ENCODE results near the gene WDR70.

DNA sequence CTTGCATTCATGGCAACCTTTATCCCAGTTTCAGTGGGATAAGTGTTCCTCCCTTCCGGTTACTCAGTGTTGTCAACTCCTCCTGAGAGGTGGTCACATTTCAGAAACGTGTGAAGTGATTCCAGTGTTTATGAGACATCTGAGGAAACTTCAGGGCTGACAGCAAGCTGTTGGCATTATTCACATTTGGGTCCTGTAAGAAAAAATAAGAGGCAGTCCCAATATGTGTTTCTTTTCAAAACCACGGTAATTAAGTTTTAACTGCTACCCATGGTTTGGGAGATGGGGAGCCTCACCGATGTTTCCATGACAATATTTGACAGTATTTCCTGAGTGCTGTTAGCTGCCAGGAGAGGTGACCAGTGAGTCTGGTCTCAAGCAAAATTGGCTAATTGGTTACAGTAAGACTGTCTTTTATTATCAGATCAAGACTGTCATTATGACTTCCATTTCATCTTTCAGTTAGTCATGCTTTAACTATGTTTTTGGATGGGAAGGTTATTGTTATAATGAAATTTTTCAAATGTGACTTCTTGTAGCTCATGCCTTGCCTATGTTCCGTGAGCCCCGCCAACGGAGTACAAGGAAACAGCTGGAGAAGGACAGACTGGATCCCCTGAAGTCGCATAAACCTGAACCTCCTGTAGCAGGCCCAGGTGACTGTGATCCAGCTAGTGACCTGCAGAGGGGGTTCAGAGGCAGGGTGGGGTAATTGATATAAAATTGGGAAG lies 345.4 kb downstream of the WDR70 start:
- TF ChIP-seq, protein P1, sequence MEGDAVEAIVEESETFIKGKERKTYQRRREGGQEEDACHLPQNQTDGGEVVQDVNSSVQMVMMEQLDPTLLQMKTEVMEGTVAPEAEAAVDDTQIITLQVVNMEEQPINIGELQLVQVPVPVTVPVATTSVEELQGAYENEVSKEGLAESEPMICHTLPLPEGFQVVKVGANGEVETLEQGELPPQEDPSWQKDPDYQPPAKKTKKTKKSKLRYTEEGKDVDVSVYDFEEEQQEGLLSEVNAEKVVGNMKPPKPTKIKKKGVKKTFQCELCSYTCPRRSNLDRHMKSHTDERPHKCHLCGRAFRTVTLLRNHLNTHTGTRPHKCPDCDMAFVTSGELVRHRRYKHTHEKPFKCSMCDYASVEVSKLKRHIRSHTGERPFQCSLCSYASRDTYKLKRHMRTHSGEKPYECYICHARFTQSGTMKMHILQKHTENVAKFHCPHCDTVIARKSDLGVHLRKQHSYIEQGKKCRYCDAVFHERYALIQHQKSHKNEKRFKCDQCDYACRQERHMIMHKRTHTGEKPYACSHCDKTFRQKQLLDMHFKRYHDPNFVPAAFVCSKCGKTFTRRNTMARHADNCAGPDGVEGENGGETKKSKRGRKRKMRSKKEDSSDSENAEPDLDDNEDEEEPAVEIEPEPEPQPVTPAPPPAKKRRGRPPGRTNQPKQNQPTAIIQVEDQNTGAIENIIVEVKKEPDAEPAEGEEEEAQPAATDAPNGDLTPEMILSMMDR (IDR thresholded peaks at IDR 0.05), result no peak
- TF ChIP-seq POLR2A (IDR thresholded peaks at IDR 0.05) (no peak), EP300 (IDR thresholded peaks at IDR 0.05) (no peak)

All from ovary (tissue), 3 donors.